Measurements from ENCODE around the gene YRDC. TPM values are rescaled to one million over a fixed set of nuclear protein-coding genes. Genes with fewer than 3 reads are reported as not detected.

Gene YRDC
- total RNA-seq, 4 donors from 2014 or later: 7.0 to 10.1 (median 7.9) TPM

GRCh38 chr1:37792943-37793686 is 14.9 kb downstream of the YRDC start:
- TF ChIP-seq CTCF (IDR thresholded peaks at IDR 0.05; ENCODE audit: low read depth): no peak

DNA sequence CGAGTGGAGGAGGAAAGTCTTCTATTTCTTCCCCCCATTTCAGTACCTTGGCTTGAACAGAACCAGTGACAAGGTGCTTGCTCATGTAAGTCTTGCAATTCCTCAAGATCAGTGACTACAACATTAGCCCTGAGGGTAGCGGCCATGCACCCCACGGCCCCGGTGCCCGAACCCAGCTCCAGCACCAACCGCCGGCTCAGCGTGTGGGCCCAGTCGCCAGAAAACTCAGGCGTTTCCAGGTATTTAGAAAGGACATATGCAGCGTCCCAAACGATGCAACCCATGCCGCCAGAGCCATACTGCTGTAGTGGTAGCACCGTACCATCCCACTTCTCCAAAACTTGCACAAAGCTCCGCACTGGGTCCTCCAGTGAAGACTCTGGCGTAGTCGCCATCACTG is 25.5 kb downstream of the YRDC start:
- TF ChIP-seq CTCF (IDR thresholded peaks at IDR 0.05; ENCODE audit: low read depth): no peak

DNA sequence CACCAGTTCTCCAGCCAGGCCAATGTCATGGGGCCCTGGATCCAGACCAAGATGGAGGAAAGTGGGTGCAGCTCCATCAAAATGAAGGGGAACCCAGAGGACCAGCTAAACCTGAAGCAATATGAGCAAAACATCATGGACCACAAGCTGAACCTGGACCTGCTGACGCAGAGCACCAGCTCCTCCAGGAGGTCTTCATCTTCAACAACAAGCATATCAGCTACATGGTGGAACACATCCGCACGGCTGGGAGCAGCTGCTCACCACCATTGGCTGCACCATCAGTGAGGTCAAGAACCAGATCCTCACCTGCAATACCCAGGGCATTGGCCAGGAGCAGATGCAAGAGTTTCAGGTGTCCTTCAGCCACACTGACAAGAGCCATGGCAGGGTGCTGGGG is 29.4 kb downstream of the YRDC start:
- TF ChIP-seq CTCF (IDR thresholded peaks at IDR 0.05; ENCODE audit: low read depth): no peak

GRCh38 chr1:37776946-37777516 is 31.0 kb downstream of the YRDC start:
- no peak for TF ChIP-seq CTCF (IDR thresholded peaks at IDR 0.05; ENCODE audit: low read depth)

GRCh38 chr1:37767488-37767887 is 40.5 kb downstream of the YRDC start:
- no peak for TF ChIP-seq CTCF (IDR thresholded peaks at IDR 0.05; ENCODE audit: low read depth)

DNA sequence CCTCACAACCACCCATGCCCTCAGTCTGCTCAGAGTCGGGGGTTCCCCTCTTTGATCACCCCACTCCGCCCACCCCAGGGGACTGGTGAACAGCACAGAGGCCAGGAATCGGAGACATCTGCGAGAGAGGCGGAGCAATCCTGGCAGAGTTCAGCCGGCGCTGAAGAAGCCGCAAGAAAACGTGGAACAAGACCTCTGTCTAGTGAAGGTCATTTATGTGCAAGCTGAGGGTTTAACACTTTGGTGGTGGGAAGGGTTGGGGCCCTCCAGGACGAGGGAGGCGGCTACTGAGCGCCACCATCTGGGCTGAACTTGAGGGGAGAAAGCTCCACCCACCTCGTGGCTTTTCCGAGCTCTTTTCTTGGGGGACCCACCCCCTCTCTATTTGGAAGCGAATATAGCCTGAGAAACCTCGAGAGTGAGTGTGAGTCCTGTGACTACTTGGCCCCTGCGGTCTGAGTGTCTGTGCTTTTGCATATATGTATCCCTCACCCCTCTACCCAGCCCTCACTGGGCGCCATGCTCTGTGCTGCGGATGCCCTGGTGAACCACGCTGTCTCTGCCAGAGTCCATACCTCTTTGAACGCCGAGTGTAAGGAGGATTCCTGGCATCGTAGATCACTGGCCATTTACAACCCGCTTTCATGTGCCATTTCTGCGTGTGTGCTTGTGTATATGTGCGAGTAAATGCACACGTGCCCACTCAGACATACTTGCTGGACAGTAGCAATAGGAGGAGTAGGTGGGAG is 41.9 kb downstream of the YRDC start:
- no peak for TF ChIP-seq CTCF (IDR thresholded peaks at IDR 0.05; ENCODE audit: low read depth)

DNA sequence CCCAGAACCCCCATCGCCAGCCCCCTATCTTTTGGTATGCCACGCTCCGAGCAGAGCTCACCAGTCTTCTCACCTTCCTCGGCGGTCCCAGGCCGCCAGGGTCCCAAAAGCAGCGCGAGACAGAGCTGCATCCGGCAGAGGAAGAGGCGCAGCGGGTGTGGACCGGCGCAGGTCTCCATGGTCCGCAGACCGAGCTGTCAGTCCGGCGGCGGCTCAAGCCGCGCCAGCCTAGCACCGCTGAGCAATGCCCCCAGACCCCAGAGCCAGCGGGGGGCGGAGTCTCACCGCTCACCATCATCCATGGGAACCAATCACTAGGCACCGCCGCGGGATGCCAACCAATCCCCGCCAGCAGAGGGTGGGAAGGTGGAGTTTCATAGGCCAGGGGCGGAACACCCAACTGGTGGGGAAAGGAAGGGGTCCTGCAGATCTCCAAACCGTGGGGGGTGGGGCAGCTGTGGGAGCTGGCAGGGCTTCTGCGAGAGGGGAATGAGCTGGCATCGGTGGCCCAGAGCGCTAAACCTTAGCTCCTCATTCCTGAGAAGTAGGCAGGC is 43.0 kb downstream of the YRDC start, which contains the start of gene EPHA10:
Gene EPHA10 (minus strand): TSS at position 233 of the 554 bp plus-strand sequence. CDS start 54 bp downstream, at position 179.
- TF ChIP-seq CTCF (IDR thresholded peaks at IDR 0.05; ENCODE audit: low read depth): no peak
